ENCODE data around the gene SLC38A11. TPM values are rescaled to one million over a fixed set of nuclear protein-coding genes. Genes with fewer than 3 reads are reported as not detected.

SLC38A11 gene
- total and polyA plus RNA-seq, 2 experiments from 2014 or later: not detected

DNA sequence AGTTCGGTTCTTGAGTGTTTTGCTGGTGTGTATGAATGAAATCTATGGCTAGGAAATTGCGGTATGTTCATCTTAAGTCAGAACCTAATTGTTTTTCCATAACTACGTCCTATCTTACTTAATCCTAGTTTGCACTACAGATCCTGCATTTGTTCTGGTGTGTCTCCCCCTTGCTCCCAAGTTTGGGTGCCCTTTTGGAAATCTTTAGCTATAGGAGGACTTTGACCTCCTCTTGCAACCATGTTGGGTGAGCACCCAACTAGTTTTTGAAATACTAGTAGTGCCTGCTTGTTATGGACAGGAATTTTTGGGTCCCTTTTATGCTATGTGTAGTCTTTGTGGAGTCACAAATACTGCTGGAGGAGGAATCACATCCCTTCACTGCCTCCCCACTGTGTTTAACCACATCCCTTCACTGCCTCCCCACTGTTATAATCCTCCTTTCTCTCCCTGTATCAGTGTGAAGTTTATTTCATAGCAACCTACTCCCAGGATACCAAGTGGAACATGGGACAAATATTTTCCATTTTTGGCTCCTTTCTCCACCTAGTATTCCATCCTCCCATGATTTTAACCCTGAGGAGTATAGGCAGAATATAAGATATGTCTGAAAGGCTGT, 87.4 kb downstream of the SLC38A11 start:
- Mint-ChIP-seq H3K36me3 (ENCODE audit: low read depth) (no peaks in the 10 kb centered on the region), H3K4me1 (no peaks in the 10 kb centered on the region), H3K4me3 (no peak overlapping the region), H3K27me3 (ENCODE audit: insufficient read depth, low read depth, poor library complexity) (peaks cover 1% of the 10 kb centered on the region), H3K9me3 (no peaks in the 10 kb centered on the region), H3K27ac (no peak overlapping the region)
- ATAC-seq (no peak), DNase-seq (ENCODE audit: low spot score) (no peak)
- Histone ChIP-seq H3F3A (replicated peaks; ENCODE audit: low read depth) (no peaks in the 10 kb centered on the region), H3K27me3 (ENCODE audit: insufficient read depth) (no peaks in the 10 kb centered on the region), H3K4me1 (ENCODE audit: insufficient read depth) (no peaks in the 10 kb centered on the region), H3K9me2 (ENCODE audit: insufficient read depth) (no peaks in the 10 kb centered on the region), H3K4me2 (no peak overlapping the region), H3K4me3 (no peak overlapping the region), H3K27ac (ENCODE audit: low read depth) (no peak overlapping the region), H2AFZ (no peak overlapping the region), H3K36me3 (ENCODE audit: insufficient read depth) (no peaks in the 10 kb centered on the region), H4K20me1 (replicated peaks; ENCODE audit: insufficient read depth) (no peaks in the 10 kb centered on the region), H3K79me2 (replicated peaks; ENCODE audit: insufficient read depth) (no peaks in the 10 kb centered on the region)
- TF ChIP-seq JUNB (IDR thresholded peaks at IDR 0.05; ENCODE audit: unreplicated experiment): no peak
- TF ChIP-seq STAT1 (IDR thresholded peaks at IDR 0.05; ENCODE audit: unreplicated experiment): no peak
- TF ChIP-seq, protein P1, sequence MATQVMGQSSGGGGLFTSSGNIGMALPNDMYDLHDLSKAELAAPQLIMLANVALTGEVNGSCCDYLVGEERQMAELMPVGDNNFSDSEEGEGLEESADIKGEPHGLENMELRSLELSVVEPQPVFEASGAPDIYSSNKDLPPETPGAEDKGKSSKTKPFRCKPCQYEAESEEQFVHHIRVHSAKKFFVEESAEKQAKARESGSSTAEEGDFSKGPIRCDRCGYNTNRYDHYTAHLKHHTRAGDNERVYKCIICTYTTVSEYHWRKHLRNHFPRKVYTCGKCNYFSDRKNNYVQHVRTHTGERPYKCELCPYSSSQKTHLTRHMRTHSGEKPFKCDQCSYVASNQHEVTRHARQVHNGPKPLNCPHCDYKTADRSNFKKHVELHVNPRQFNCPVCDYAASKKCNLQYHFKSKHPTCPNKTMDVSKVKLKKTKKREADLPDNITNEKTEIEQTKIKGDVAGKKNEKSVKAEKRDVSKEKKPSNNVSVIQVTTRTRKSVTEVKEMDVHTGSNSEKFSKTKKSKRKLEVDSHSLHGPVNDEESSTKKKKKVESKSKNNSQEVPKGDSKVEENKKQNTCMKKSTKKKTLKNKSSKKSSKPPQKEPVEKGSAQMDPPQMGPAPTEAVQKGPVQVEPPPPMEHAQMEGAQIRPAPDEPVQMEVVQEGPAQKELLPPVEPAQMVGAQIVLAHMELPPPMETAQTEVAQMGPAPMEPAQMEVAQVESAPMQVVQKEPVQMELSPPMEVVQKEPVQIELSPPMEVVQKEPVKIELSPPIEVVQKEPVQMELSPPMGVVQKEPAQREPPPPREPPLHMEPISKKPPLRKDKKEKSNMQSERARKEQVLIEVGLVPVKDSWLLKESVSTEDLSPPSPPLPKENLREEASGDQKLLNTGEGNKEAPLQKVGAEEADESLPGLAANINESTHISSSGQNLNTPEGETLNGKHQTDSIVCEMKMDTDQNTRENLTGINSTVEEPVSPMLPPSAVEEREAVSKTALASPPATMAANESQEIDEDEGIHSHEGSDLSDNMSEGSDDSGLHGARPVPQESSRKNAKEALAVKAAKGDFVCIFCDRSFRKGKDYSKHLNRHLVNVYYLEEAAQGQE (IDR thresholded peaks at IDR 0.05; ENCODE audit: unreplicated experiment): no peak
- no peak for TF ChIP-seq NANOG (IDR thresholded peaks at IDR 0.05; ENCODE audit: borderline replicate concordance)
- no peak for TF ChIP-seq CREB1 (CRISPR knock-in tag; IDR thresholded peaks at IDR 0.05; ENCODE audit: low read depth)
- TF ChIP-seq, protein P2, sequence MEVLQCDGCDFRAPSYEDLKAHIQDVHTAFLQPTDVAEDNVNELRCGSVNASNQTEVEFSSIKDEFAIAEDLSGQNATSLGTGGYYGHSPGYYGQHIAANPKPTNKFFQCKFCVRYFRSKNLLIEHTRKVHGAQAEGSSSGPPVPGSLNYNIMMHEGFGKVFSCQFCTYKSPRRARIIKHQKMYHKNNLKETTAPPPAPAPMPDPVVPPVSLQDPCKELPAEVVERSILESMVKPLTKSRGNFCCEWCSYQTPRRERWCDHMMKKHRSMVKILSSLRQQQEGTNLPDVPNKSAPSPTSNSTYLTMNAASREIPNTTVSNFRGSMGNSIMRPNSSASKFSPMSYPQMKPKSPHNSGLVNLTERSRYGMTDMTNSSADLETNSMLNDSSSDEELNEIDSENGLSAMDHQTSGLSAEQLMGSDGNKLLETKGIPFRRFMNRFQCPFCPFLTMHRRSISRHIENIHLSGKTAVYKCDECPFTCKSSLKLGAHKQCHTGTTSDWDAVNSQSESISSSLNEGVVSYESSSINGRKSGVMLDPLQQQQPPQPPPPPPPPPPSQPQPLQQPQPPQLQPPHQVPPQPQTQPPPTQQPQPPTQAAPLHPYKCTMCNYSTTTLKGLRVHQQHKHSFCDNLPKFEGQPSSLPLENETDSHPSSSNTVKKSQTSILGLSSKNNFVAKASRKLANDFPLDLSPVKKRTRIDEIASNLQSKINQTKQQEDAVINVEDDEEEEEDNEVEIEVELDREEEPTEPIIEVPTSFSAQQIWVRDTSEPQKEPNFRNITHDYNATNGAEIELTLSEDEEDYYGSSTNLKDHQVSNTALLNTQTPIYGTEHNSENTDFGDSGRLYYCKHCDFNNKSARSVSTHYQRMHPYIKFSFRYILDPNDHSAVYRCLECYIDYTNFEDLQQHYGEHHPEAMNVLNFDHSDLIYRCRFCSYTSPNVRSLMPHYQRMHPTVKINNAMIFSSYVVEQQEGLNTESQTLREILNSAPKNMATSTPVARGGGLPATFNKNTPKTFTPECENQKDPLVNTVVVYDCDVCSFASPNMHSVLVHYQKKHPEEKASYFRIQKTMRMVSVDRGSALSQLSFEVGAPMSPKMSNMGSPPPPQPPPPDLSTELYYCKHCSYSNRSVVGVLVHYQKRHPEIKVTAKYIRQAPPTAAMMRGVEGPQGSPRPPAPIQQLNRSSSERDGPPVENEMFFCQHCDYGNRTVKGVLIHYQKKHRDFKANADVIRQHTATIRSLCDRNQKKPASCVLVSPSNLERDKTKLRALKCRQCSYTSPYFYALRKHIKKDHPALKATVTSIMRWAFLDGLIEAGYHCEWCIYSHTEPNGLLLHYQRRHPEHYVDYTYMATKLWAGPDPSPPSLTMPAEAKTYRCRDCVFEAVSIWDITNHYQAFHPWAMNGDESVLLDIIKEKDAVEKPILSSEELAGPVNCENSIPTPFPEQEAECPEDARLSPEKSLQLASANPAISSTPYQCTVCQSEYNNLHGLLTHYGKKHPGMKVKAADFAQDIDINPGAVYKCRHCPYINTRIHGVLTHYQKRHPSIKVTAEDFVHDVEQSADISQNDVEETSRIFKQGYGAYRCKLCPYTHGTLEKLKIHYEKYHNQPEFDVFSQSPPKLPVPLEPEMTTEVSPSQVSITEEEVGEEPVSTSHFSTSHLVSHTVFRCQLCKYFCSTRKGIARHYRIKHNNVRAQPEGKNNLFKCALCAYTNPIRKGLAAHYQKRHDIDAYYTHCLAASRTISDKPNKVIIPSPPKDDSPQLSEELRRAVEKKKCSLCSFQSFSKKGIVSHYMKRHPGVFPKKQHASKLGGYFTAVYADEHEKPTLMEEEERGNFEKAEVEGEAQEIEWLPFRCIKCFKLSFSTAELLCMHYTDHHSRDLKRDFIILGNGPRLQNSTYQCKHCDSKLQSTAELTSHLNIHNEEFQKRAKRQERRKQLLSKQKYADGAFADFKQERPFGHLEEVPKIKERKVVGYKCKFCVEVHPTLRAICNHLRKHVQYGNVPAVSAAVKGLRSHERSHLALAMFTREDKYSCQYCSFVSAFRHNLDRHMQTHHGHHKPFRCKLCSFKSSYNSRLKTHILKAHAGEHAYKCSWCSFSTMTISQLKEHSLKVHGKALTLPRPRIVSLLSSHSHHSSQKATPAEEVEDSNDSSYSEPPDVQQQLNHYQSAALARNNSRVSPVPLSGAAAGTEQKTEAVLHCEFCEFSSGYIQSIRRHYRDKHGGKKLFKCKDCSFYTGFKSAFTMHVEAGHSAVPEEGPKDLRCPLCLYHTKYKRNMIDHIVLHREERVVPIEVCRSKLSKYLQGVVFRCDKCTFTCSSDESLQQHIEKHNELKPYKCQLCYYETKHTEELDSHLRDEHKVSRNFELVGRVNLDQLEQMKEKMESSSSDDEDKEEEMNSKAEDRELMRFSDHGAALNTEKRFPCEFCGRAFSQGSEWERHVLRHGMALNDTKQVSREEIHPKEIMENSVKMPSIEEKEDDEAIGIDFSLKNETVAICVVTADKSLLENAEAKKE (CRISPR knock-in tag; IDR thresholded peaks at IDR 0.05): no peak
- no peak for TF ChIP-seq EZH2phosphoT487 (IDR thresholded peaks at IDR 0.05; ENCODE audit: unreplicated experiment)
- no peak for TF ChIP-seq ZNF114 (CRISPR knock-in tag; IDR thresholded peaks at IDR 0.05)
- TF ChIP-seq EZH2 (IDR thresholded peaks at IDR 0.05; ENCODE audit: low read depth, unreplicated experiment): no peak
- TF ChIP-seq, protein P3, sequence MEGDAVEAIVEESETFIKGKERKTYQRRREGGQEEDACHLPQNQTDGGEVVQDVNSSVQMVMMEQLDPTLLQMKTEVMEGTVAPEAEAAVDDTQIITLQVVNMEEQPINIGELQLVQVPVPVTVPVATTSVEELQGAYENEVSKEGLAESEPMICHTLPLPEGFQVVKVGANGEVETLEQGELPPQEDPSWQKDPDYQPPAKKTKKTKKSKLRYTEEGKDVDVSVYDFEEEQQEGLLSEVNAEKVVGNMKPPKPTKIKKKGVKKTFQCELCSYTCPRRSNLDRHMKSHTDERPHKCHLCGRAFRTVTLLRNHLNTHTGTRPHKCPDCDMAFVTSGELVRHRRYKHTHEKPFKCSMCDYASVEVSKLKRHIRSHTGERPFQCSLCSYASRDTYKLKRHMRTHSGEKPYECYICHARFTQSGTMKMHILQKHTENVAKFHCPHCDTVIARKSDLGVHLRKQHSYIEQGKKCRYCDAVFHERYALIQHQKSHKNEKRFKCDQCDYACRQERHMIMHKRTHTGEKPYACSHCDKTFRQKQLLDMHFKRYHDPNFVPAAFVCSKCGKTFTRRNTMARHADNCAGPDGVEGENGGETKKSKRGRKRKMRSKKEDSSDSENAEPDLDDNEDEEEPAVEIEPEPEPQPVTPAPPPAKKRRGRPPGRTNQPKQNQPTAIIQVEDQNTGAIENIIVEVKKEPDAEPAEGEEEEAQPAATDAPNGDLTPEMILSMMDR (conservative IDR thresholded peaks at IDR 0.05; ENCODE audit: low read depth in 2 of 2): no peak
- TF ChIP-seq POLR2AphosphoS5 (IDR thresholded peaks at IDR 0.05; ENCODE audit: low read depth): no peak
- TF ChIP-seq ZNF331 (CRISPR knock-in tag; IDR thresholded peaks at IDR 0.05; ENCODE audit: low read depth): no peak
- TF ChIP-seq, protein P4, sequence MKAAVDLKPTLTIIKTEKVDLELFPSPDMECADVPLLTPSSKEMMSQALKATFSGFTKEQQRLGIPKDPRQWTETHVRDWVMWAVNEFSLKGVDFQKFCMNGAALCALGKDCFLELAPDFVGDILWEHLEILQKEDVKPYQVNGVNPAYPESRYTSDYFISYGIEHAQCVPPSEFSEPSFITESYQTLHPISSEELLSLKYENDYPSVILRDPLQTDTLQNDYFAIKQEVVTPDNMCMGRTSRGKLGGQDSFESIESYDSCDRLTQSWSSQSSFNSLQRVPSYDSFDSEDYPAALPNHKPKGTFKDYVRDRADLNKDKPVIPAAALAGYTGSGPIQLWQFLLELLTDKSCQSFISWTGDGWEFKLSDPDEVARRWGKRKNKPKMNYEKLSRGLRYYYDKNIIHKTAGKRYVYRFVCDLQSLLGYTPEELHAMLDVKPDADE (IDR thresholded peaks at IDR 0.05): no peak

Data from GM23338 (cell line).